ENCODE results near the gene TMEM250.

DNA sequence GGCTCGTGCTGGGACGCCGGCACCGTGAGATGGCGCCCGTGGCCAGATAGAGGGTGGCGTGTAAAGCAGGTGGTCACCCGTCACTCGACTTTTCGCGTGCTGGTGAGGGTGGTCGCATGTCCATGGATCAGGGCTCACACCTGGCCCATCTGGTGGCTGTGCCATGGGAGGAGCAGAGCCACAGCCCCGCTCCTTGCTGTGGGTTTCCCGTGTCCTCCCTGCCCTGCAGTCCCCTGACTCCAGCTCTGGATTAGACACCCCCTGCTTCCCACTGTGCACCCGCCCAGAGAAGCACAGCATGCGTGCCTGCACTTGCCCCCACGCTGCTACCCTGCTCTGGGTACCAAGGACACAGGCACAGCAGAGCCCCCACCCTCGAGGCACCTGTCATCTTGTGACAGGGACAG is 1.8 kb upstream of the TMEM250 start:
- TF ChIP-seq, protein P1, sequence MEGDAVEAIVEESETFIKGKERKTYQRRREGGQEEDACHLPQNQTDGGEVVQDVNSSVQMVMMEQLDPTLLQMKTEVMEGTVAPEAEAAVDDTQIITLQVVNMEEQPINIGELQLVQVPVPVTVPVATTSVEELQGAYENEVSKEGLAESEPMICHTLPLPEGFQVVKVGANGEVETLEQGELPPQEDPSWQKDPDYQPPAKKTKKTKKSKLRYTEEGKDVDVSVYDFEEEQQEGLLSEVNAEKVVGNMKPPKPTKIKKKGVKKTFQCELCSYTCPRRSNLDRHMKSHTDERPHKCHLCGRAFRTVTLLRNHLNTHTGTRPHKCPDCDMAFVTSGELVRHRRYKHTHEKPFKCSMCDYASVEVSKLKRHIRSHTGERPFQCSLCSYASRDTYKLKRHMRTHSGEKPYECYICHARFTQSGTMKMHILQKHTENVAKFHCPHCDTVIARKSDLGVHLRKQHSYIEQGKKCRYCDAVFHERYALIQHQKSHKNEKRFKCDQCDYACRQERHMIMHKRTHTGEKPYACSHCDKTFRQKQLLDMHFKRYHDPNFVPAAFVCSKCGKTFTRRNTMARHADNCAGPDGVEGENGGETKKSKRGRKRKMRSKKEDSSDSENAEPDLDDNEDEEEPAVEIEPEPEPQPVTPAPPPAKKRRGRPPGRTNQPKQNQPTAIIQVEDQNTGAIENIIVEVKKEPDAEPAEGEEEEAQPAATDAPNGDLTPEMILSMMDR (conservative IDR thresholded peaks at IDR 0.05; ENCODE audit: low read depth, low read length) = no peak
- no peak for TF ChIP-seq POLR2A (IDR thresholded peaks at IDR 0.05; ENCODE audit: low read depth, low read length)
- TF ChIP-seq RFX5 (IDR thresholded peaks at IDR 0.05; ENCODE audit: low read depth, low read length) = no peak
- TF ChIP-seq MXI1 (IDR thresholded peaks at IDR 0.05; ENCODE audit: borderline replicate concordance, low read depth, low read length) = no peak
- TF ChIP-seq CHD1 (IDR thresholded peaks at IDR 0.05; ENCODE audit: low read depth, low read length) = no peak
- TF ChIP-seq MAFK (IDR thresholded peaks at IDR 0.05; ENCODE audit: low read depth, low read length) = no peak
- TF ChIP-seq ELK1 (IDR thresholded peaks at IDR 0.05; ENCODE audit: borderline replicate concordance, low read depth, low read length) = no peak
- TF ChIP-seq SMC3 (IDR thresholded peaks at IDR 0.05; ENCODE audit: low read depth, low read length) = no peak
- no peak for TF ChIP-seq CEBPB (IDR thresholded peaks at IDR 0.05; ENCODE audit: low read depth, low read length)
- TF ChIP-seq RAD21 (IDR thresholded peaks at IDR 0.05; ENCODE audit: low read length) = no peak
- no peak for TF ChIP-seq RCOR1 (IDR thresholded peaks at IDR 0.05; ENCODE audit: insufficient replicate concordance, low read length)
- no peak for TF ChIP-seq BHLHE40 (IDR thresholded peaks at IDR 0.05; ENCODE audit: low read depth, low read length)
- no peak for TF ChIP-seq USF2 (IDR thresholded peaks at IDR 0.05; ENCODE audit: low read depth, low read length)
- no peak for TF ChIP-seq FOS (IDR thresholded peaks at IDR 0.05; ENCODE audit: low read depth, low read length)

Data from IMR-90 (cell line).